Thoracic aorta (tissue), 2 donors: ENCODE results near the gene FREM1. TPM values are rescaled to one million over a fixed set of nuclear protein-coding genes. Genes with fewer than 3 reads are reported as not detected.

Source experiments
- ATAC-seq: fragments of 150-250 bp; one replicate; pipeline ENCODE4 v1.8.0; 2017; ENCODE audit warnings: low read depth; ENCODE audit not compliant: insufficient number of reproducible peaks, low FRiP score
- DNase-seq: peaks from one replicate; pipeline ENCODE4 v3.0.0-alpha.2; 2020; ENCODE audit warnings: low spot score
- H3K27ac ChIP-seq, 2 donors: fragments of 200-600 bp; sonication (generic); 1 replicate in 1 of 2; 2 replicates in 1 of 2; pipeline ENCODE4 v1.5.1; 2016; ENCODE audit warnings: mild to moderate bottlenecking in 2 of 2, moderate library complexity in 2 of 2
- H3K27me3 ChIP-seq: fragments of 200-600 bp; sonication (generic); replicated peaks from 2 replicates; pipeline ENCODE4 v1.6.0; 2016; ENCODE audit warnings: mild to moderate bottlenecking; ENCODE audit not compliant: insufficient read depth
- H3K36me3 ChIP-seq: fragments of 200-600 bp; sonication (generic); one replicate; pipeline ENCODE4 v1.5.1; 2016
- H3K4me1 ChIP-seq, 2 donors: fragments of 200-600 bp; sonication (generic); 1 replicate in 1 of 2; 2 replicates in 1 of 2; pipeline versions ENCODE4 v1.5.1 to v1.6.0; 2016; ENCODE audit warnings: low read depth in 2 of 2, mild to moderate bottlenecking in 1 of 2; ENCODE audit not compliant: control insufficient read depth in 1 of 2
- H3K4me3 ChIP-seq: fragments of 200-600 bp; sonication (generic); 2 replicates; pipeline ENCODE4 v1.5.1; 2016; ENCODE audit warnings: mild to moderate bottlenecking
- H3K9me3 ChIP-seq: fragments of 200-600 bp; sonication (generic); 2 replicates; pipeline ENCODE4 v1.5.1; 2016
- total RNA-seq, 2 donors: library from RNA; depleted of rRNA; stranded (reverse); fragments of >200 nt; gene quantifications; one replicate each; pipeline versions ENCODE4 v1.1.0 to v1.2.3, GENCODE V29; 2016
- TF ChIP-seq, protein P1 (sequence below): fragments of 200-600 bp; sonication (generic); IDR thresholded peaks from one replicate; pipeline ENCODE4 v1.5.1; 2019; ENCODE audit warnings: antibody characterized with exemption

FREM1 gene
- total RNA-seq, 2 donors from 2014 or later, result 9.9 to 24.8 TPM

DNA sequence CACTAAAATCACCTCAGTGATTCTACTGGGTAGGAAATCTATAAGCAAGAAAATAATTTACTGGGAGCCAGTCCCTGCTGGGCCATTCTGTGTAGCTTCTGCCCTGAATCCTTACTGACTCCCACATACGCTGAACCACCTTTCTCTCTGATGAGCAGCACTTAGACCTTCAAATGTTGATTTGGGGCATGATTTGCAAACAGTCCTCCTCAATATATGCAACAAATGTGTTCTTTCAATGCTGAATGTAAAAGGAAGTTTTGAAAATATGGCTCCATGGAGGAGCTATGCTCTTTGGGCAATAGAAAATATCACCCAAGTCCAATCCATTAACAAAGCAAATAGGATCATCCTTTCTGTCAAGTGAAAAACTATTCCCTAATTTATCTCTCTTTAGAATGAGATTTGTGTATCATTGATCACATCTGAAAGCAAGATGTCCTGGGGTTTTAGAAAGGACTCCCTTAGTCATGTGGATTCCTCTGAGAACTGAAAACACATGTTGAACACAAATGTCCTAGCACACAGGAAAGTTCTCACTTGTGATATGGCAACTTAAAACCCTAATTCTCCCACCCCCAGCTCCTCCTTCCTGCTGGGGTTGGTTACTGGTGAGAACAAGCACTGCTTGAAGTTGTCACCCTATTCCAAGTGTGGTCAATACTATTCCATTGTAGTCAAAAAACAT, 178.8 kb downstream of the FREM1 start:
- H3K27ac ChIP-seq, result no peak overlapping the region
- no peaks in the 10 kb centered on the region for H3K9me3 ChIP-seq
- H3K36me3 ChIP-seq, result peaks cover 6% of the 10 kb centered on the region
- DNase-seq, result no peak
- TF ChIP-seq, protein P1, sequence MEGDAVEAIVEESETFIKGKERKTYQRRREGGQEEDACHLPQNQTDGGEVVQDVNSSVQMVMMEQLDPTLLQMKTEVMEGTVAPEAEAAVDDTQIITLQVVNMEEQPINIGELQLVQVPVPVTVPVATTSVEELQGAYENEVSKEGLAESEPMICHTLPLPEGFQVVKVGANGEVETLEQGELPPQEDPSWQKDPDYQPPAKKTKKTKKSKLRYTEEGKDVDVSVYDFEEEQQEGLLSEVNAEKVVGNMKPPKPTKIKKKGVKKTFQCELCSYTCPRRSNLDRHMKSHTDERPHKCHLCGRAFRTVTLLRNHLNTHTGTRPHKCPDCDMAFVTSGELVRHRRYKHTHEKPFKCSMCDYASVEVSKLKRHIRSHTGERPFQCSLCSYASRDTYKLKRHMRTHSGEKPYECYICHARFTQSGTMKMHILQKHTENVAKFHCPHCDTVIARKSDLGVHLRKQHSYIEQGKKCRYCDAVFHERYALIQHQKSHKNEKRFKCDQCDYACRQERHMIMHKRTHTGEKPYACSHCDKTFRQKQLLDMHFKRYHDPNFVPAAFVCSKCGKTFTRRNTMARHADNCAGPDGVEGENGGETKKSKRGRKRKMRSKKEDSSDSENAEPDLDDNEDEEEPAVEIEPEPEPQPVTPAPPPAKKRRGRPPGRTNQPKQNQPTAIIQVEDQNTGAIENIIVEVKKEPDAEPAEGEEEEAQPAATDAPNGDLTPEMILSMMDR, result no peak
- H3K4me1 ChIP-seq, result no peaks in the 10 kb centered on the region
- ATAC-seq, result no peak
- H3K4me3 ChIP-seq, result no peak overlapping the region
- no peaks in the 10 kb centered on the region for H3K27me3 ChIP-seq

DNA sequence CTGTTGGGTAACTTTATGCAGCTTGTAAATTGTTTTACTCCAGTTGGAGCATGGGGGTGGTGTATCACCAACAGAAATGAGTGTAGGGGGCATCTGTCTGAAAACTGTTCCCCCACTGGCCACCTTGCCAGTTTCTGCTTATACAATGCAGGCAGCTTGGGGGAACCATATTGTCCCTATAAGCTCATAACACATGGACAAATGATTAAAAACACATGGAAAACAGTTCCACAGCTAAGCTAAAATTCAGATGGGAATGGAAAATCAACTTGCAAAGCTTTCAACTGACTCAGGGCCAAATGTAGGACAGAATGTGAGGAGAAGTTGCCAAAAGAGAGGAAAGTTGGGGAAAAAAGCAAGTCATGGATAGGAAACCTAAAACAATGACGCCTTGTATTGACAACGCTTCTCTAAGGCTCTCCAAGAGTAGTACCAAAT, 179.7 kb downstream of the FREM1 start:
- TF ChIP-seq, protein P1, result no peak
- H3K27ac ChIP-seq, result no peak overlapping the region
- H3K9me3 ChIP-seq, result no peaks in the 10 kb centered on the region
- DNase-seq (no peak), ATAC-seq (no peak)
- H3K36me3 ChIP-seq, result no peaks in the 10 kb centered on the region
- H3K4me1 ChIP-seq, result no peaks in the 10 kb centered on the region
- H3K4me3 ChIP-seq, result no peak overlapping the region
- no peaks in the 10 kb centered on the region for H3K27me3 ChIP-seq

DNA sequence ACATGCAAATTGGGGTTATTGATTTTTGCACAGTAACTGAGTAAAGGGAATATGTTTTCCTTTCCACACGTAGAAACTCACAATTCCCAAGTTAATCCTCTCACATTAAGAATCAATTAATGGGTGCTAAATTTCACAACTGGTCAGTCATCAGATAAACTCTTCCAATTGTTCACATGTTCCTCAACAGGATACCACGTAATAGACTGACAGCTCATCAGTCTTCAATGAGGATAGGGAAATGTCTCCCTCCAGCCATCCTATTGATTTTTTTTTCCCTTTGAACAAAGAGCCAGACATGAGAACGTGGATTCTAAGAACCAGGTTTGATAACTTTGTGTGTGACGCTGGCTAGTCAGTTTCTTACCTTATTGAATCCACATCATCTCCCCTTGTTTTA, 186.9 kb downstream of the FREM1 start:
- H3K27me3 ChIP-seq, result no peaks in the 10 kb centered on the region
- H3K27ac ChIP-seq, result no peak overlapping the region
- DNase-seq (no peak), ATAC-seq (no peak)
- TF ChIP-seq, protein P1, result no peak
- H3K9me3 ChIP-seq, result no peaks in the 10 kb centered on the region
- no peaks in the 10 kb centered on the region for H3K36me3 ChIP-seq
- H3K4me3 ChIP-seq, result no peak overlapping the region
- H3K4me1 ChIP-seq, result no peaks in the 10 kb centered on the region

DNA sequence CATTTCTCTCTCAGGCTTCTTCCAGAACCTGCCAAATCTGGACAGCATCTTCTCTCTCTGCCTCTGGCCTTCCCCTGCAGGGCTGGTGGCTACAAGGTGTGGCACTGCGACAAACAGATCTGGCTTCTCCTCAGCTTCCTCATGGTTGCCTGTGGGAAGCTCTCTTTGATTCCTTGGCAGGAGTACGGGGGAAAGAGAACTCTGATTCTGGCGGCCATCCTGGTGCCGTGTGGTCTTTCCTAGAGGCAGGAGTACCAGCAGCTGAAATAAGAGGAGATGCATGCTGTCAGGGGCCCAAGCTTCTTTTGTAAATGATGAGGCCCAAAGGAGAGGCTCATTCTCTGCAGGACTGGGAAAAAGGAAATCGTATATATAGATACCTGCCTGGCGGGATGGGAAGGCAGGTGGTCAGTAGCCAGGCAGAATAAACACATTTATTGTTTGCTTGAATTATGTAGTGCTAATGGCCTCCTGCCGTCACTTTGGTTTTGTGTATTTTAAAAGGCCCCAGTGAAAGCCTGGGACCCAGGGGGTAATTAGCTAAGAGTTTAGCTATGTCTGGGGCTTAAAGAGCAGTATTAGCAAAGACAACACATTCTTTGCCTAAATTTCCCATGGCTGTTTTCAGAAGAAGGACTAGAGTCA, 187.7 kb downstream of the FREM1 start, which contains the start of gene CER1:
Gene CER1, minus strand, starts transcription at position 343 of the 645 bp plus-strand sequence. Its CDS starts 61 bp downstream, at position 282.
- ATAC-seq (no peak), DNase-seq (no peak)
- Histone ChIP-seq H3K36me3 (no peaks in the 10 kb centered on the region), H3K27ac (no peak within 1 kb of the TSS), H3K4me3 (no peak within 1 kb of the TSS), H3K4me1 (no peaks in the 10 kb centered on the region), H3K9me3 (no peaks in the 10 kb centered on the region), H3K27me3 (no peaks in the 10 kb centered on the region)
- TF ChIP-seq, protein P1, result no peak

DNA sequence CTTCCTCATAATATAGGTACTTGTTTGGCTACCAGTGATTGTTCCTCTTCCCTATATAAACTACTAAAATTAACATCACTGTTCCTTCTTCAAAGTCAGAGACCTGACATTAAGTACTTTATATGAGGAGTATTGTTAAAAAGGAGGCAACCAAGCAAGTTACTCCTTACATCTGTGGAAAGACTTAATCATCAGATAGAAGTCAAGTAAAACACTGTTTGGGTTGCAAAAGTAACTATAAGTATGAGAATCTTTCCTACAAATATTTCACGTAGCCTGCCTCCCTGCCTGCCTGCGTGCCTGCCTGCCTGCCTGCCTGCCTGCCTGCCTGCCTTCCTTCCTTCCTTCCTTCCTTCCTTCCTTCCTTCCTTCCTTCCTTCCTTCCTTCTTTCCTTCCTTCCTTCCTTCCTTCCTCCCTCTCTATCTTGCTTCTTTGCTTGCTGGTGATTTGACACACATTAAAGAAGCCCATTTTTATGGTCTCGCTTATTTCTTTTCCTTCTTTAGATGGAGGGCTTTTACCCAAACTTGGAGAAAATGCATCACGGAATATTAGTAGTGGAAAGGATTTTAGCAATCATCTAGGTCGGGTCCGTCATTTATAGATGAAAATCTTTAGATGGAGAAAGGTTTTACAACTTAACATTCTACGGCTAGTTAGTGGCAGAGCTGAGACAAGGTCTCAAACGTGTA, 190.9 kb downstream of the FREM1 start:
- no peak for ATAC-seq
- Histone ChIP-seq H3K9me3 (no peaks in the 10 kb centered on the region), H3K4me3 (no peak overlapping the region), H3K27me3 (no peaks in the 10 kb centered on the region), H3K27ac (no peak overlapping the region), H3K4me1 (no peaks in the 10 kb centered on the region), H3K36me3 (no peaks in the 10 kb centered on the region)
- TF ChIP-seq, protein P1, result no peak
- no peak for DNase-seq
